Measurements from ENCODE around the gene GJA9. TPM values are rescaled to one million over a fixed set of nuclear protein-coding genes. Genes with fewer than 3 reads are reported as not detected.

GJA9 gene
- total and polyA plus RNA-seq, 9 donors: not detected

- no peaks in the 10 kb centered on the region for H3K27me3 ChIP-seq
- no peaks in the 10 kb centered on the region for H3K9me3 ChIP-seq
- no peak overlapping the region for H3K27ac ChIP-seq
- 29 to 54% (median 45%) methylated on average over 1 of the region's 1 CpG for WGBS, 3 donors
- no peaks in the 10 kb centered on the region for H3K36me3 ChIP-seq
- intact Hi-C loops (cut with DNase I): no loop called here
- DNase-seq: no peak
- no peaks in the 10 kb centered on the region for H3K4me1 ChIP-seq (ENCODE audit: insufficient read depth)
- TF ChIP-seq EP300 (IDR thresholded peaks at IDR 0.05): no peak
- no peak for TF ChIP-seq CTCF (IDR thresholded peaks at IDR 0.05)
- TF ChIP-seq POLR2A (IDR thresholded peaks at IDR 0.05): no peak
- H3K4me3 ChIP-seq: no peak overlapping the region
These were observed 11.6 kb upstream of the GJA9 start for GRCh38 chr1:38892976-38893375.

DNA sequence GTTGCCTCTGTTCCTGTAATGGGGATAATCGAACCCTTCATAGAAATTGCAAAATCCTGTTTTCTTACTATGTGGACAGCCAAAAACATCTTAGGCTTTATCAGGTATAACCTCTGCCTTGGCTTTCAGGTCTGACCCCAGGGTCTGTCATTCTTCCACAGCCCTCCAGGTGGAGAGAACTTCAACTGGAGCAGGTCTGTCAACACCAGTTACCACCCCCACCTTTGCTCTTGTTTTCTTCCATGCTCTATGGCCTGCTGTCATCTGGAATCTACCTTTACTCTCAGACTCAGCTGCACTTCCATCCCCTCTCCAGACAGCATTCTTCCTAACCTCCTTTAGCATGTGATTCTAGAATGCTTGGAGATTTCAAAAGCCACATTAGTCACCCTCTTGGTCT is 10.4 kb upstream of the GJA9 start:
- TF ChIP-seq POLR2A (IDR thresholded peaks at IDR 0.05) (no peak), CTCF (IDR thresholded peaks at IDR 0.05) (no peak), EP300 (IDR thresholded peaks at IDR 0.05) (no peak)
- no peak overlapping the region for H3K4me3 ChIP-seq
- no peaks in the 10 kb centered on the region for H3K4me1 ChIP-seq (ENCODE audit: insufficient read depth)
- WGBS, 3 donors: 75 to 94% (median 85%) methylated on average over 1 of the region's 1 CpG
- H3K27ac ChIP-seq: no peak overlapping the region
- no peak for DNase-seq
- no peaks in the 10 kb centered on the region for H3K36me3 ChIP-seq
- intact Hi-C loops (cut with DNase I): no loop called here
- no peaks in the 10 kb centered on the region for H3K9me3 ChIP-seq
- no peaks in the 10 kb centered on the region for H3K27me3 ChIP-seq

GRCh38 chr1:38889589-38889988 is 8.2 kb upstream of the GJA9 start:
- DNase-seq: no peak
- H3K27me3 ChIP-seq: no peaks in the 10 kb centered on the region
- no peaks in the 10 kb centered on the region for H3K36me3 ChIP-seq
- no peaks in the 10 kb centered on the region for H3K9me3 ChIP-seq
- WGBS, 3 donors: 74 to 78% (median 78%) methylated on average over 5 of the region's 5 CpGs
- H3K27ac ChIP-seq: no peak overlapping the region
- intact Hi-C loops (cut with DNase I): no loop called here
- H3K4me3 ChIP-seq: no peak overlapping the region
- TF ChIP-seq EP300 (IDR thresholded peaks at IDR 0.05) (no peak), CTCF (IDR thresholded peaks at IDR 0.05) (no peak), POLR2A (IDR thresholded peaks at IDR 0.05) (no peak)
- H3K4me1 ChIP-seq (ENCODE audit: insufficient read depth): no peaks in the 10 kb centered on the region

GRCh38 chr1:38888423-38889333 is 7.3 kb upstream of the GJA9 start:
- Histone ChIP-seq H3K36me3 (no peaks in the 10 kb centered on the region), H3K27ac (no peak overlapping the region), H3K27me3 (no peaks in the 10 kb centered on the region), H3K4me1 (ENCODE audit: insufficient read depth) (no peaks in the 10 kb centered on the region), H3K9me3 (no peaks in the 10 kb centered on the region), H3K4me3 (no peak overlapping the region)
- no peak for TF ChIP-seq POLR2A (IDR thresholded peaks at IDR 0.05)
- TF ChIP-seq CTCF (IDR thresholded peaks at IDR 0.05): no peak
- no peak for TF ChIP-seq EP300 (IDR thresholded peaks at IDR 0.05)
- intact Hi-C loops (cut with DNase I): no loop called here
- no peak for DNase-seq
- WGBS, 3 donors: 84 to 90% (median 87%) methylated on average over 9 of the region's 9 CpGs
